ENCODE data around the gene ZC3H12D. TPM values are rescaled to one million over a fixed set of nuclear protein-coding genes. Genes with fewer than 3 reads are reported as not detected.

Gene ZC3H12D
- total RNA-seq = 0.09 and 0.16 TPM in 2 replicates

GRCh38 chr6:149484733-149485700 is at the start of gene ZC3H12D:
Gene ZC3H12D, minus strand, starts transcription at chr6:149485014. Its CDS starts 10,471 bp downstream, at chr6:149474543.

GRCh38 chr6:149400050-149400449 is 84.8 kb downstream of the ZC3H12D start, which contains the start of gene SUMO4:
Gene SUMO4, plus strand, starts transcription at chr6:149400262. Its CDS starts 130 bp downstream, at chr6:149400392.

Other genes starting within 250 kb of the ZC3H12D start
- gene TAB2, start 167.3 kb downstream of the ZC3H12D start, total RNA-seq = 9.5 and 14.0 TPM in 2 replicates
- 0.52 and 1.6 TPM in 2 replicates for gene SUMO4, start 84.8 kb downstream of the ZC3H12D start, total RNA-seq
- 23.5 and 32.5 TPM in 2 replicates for gene PPIL4, start 61.0 kb upstream of the ZC3H12D start, total RNA-seq
- 45.4 and 47.6 TPM in 2 replicates for gene GINM1, start 81.4 kb upstream of the ZC3H12D start, total RNA-seq
- 32.9 and 41.8 TPM in 2 replicates for gene KATNA1, start 163.7 kb upstream of the ZC3H12D start, total RNA-seq
- 3.9 and 4.9 TPM in 2 replicates for gene LATS1, start 233.1 kb upstream of the ZC3H12D start, total RNA-seq

Data from bronchial smooth muscle cell (primary cell).